CD1c-positive myeloid dendritic cell (primary cell): Measurements from ENCODE around the gene TCTN1.

Source experiments
- DNase-seq: peaks from one replicate; pipeline ENCODE4 v3.0.0-alpha.2; 2016; ENCODE audit errors: extremely low spot score

The TCTN1 gene

DNA sequence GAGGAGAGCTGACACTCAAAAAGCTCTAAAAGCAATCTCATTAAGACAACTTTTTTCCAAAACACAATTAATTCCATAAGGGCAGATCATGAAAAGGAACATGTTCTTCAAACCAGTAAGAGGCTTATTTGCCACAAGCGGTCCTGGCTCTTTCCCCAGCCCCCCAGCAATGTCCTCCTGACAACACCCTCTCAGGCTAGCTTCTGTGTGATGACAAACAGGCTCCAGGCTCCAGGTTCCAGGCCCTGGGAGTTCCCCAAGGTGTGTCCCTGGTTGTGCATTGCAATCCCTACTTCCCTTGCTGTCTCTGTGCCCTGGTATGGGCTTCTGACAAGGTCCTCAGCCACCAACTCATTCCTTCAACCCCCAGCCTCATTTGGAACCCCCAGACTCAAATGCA lies 66.1 kb downstream of the TCTN1 start:
- DNase-seq = no peak

DNA sequence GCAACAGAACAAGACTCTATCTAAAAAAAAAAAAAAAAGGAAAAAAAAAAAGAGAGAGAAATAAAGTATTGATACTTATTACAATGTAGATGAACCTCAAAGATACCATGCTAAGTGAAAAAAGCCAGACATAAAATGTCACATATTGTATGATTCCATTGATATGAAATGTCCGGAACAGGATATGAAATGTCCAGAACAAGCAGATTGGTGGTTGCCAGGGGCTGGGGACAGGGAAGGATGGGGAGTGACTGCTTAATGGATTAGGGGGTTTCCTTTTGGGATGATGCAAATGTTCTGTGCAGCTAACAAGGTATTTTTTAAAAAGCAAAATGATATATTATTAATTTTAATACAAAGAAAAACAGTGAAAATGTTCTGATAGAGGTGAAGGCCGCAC lies 70.0 kb downstream of the TCTN1 start:
- DNase-seq = no peak

DNA sequence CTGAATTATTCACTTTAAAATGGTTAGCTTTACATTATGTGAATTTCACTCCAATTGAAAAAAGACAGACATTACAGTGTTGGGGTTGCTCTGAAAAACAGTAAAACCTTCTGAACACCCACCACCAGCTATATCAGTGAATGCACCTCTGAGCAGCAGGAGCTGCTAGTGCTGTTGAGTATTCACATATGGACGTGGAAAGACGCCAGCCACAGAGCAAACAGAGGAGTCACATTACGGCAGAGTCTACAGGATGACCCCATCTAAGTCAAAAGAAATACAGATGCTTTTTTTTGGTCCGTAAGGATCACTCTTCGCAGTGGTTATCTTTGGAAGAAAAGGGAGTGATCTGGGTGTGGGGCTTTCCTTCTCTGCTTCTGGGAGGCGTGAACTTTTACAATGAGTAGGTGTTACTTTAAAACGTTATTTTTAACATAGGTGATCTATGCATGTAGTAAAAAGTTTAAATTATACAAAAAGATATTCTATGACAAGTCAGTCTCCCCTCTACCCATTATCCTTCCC lies 70.4 kb downstream of the TCTN1 start:
- no peak for DNase-seq

DNA sequence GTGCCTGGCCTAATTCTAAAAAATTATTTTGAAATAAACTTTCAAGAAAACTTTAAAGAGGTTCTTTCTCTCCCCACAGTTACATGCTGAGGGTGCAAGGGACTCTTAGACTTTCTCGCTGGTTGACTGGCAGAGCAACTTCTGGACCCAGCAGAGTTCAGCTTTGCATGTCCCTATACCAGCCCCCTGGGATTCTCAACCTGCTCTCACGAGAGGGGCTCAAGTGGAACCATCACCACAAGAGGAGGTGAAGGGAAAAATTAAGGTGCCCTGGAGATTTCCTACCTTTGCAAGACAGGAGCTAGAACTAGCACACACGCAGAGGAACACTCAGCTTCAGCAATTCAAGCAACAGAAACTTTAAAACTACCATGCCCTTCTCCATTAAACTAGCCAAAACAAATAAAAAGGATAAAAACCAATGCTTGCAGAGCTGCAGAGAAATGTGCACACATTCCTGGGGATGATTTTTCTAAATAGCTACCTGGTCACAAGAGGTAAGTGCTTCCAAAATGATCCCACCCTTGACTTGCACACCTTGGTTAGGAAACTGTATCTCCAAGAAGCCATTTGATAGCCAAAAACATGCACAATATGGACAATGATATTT lies 72.5 kb downstream of the TCTN1 start:
- DNase-seq = no peak

DNA sequence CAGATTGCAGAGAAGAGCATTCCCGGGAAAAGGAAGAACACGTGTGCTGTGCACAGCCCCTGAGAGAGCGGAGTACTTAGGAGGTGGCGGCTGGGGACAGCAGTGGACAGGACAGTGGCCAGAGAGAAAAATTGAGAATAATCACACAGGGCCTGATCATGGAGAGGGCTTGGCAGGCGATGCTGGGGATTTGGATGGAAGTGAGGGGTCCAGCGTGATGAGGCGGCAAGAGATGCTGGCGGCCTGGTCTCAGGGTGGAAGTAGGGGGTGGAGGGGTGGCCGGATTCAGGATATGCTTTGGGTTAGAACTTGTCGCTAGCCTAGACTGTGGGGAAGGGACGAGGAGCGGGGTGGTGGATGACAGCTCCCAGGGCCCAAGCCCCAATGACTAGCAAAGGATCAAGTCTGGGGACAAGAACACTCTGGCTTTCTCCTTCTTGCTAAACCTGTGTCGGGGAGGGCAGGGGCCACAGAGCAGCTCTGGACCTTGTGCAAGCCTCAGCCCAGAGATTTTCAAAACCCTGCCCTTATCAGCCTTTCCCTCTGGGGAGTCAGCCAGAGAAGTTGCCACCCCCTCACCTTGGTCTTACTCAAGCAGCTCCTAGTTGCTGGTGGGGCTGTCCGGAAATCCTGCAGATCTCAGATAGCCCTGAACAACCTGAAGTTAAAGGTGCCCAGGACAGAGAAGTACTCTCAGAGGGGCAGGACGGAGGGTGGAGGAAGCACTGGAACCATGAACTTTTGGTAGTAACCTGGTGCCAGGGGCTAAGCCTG lies 73.7 kb downstream of the TCTN1 start:
- DNase-seq = peak; percentile 37

DNA sequence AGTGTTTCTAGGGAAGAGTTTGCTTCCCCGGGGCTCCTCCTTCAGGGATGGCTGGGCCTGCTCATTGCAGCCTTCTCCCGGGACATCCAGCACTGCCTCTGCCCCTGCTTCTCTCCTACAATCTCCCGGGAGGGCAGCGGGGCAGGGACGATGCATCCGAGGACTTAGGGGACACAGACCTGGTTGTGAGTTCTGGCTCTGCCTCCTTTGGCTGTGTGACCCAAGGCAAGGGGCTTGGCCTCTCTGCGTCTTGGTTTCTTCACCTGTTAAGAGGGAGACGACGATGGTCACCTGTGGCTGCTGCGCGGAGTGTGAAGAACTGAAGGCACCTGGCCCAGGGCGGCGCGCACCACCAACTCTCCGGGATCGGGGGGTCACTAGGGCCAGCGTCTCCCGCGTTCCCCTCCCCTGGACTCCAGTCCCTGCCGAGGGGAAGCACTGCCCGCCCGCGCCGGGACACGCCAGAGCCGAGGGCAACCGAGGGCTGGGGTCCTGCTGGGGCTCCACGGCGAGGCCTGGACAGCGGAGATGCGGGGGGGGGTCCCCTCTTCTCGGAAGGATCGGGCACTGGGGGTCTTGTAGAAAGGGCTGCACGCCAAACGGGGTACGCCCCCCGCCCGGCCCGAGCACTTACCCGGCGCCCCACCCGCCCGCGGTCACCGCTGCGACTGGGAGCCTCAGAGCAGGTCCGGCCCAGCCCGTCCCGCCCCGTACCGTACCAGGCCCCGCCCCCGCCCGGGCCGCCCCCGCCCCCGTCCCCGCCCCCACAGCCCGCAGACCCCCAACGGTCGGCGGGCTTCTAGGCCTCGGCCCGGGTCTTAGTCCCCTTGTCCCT lies 74.7 kb downstream of the TCTN1 start, which contains the start of gene HVCN1:
Gene HVCN1 (minus strand): TSS at position 670 of the 835 bp plus-strand sequence. CDS start 5,870 bp downstream, outside the sequence.
- DNase-seq = peak; percentile 32

DNA sequence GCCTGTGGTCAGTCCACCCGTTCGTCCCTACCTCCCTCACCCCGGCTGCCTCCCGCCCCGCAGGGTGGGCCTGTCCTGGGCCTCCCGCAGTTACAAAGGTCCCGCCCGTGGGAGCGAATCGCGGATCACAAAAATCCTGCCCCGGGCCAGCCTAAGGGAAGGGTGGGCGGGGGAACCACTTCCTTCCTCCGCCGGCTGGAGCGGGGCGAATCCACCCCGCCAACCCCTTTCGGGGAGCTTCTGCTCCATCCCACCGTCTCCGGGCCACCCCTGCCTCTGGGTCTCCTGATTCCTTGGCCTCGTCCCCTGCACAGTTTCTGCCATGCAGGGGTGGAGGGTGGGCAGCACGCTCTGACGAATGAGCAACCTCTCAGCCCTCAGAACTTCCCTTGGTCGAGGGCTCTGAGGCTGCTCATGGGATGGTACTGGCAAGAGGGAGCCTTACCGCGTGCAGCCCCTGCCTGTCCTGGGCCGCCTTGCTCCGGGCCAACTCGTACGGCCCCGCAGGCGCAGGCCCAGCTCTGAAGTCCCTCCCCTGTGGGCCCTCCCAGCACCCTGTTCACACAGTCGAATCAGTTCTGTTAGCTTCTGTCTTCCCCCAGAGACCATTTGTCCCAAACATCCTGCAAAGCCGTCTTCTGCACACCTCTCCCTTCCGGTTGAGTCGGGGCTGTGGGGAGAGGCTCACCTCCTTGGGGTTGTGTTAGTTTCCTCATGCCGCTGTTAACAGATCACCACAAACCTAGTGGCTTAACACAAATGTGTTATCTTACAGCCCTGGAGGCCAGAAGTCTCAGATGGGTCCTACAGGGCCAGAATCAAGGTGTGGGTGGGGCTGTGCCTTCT lies 75.6 kb downstream of the TCTN1 start:
- peak; percentile 87 for DNase-seq

DNA sequence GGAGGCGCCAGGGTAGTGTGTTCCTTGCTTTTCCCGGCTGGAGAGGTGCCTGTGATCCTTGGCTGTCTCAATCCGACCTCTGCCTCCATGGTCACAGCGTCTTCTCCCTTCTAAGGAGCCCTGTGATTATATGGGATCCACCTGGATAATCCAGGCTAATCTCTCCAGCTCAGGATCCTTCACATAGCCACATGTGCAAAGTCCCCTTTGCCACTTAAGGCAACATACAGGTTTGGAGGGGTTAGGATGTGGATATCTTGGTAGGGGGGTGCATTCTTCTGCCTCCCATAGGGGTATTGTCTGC lies 76.2 kb downstream of the TCTN1 start:
- DNase-seq = no peak

DNA sequence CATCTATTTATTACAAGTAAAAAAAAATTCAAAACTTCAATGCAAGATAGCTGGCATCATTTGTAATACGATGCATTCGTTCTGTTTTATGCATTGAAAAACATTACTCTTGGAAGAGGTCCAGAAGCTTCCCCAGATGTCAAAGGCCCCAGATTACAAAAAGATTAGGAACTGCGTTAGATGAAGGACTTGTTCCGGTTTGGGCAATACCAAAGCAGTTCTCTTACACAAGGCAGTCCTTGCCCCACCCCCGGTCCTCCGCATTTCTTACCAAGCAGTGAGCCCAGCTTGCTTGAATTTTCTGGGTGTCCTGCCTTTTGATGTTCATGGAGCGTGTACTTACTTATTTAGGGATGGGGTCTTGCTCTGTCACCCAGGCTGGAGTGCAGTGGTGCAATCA lies 79.8 kb downstream of the TCTN1 start:
- peak; percentile 88 for DNase-seq

DNA sequence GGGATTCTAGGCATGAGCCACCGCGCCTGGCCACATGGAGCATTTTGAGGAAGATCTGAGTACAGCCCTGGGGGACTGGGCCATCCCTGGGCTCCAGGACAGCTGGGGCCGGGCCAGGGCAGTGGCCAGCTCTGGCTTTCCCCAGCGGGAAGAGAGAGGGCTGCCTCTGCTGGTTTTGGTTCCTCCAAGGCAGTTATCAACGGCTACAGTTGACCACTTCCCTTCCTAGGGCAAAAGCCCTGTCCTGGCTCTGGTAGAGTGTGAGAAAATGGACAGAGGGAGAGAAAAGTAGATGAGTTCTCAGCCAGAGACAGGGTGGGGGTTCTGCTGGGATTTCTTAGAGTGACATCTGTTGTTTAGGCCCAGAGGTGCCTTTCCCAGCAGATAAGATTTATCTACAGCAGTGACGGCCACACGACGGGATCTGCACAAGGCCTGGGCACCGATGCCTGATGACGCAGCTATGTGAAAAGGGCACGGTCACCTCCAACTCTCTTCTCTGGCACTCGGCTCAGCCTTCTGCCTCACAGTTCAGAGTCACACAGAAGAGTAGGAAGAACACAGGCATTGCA lies 80.5 kb downstream of the TCTN1 start:
- peak; percentile 92 for DNase-seq

DNA sequence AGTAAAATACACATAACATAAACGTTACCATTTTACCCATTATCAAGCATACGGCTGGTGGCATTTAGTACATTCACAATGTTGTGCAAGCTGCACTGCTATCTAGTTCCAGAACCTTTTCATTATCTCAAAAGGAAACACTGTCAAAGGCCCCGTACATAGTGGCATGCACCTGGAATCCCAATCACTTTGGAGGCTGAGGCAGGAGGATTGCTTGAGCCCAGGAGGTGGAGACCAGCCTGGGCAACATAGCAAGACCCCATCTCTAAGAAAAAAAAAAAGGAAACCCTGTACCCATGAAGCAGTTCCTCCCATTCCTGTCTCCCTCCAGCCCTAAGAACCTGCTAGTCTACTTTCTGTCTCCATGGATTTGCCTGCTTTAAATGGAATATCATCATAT lies 82.4 kb downstream of the TCTN1 start:
- no peak for DNase-seq

DNA sequence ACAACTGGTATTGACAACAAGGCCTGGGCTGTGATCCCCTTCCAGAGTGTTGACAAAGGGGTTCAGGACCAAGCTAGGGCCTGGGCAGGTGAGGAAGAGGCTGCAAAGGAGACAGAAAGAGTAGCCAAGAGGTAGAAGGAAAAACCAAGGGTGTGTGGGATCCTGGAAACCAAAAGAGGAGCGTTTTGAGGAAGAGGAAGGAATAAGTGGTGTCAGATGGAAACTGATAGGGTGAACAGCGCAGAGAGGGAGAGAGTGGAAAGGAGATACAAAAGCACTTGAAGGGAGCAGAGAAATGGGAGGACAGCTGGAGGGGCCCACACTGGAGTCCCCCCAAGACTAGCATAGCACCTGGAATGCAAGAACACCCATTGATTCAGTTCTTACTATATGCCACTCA lies 83.3 kb downstream of the TCTN1 start:
- peak; percentile 44 for DNase-seq

DNA sequence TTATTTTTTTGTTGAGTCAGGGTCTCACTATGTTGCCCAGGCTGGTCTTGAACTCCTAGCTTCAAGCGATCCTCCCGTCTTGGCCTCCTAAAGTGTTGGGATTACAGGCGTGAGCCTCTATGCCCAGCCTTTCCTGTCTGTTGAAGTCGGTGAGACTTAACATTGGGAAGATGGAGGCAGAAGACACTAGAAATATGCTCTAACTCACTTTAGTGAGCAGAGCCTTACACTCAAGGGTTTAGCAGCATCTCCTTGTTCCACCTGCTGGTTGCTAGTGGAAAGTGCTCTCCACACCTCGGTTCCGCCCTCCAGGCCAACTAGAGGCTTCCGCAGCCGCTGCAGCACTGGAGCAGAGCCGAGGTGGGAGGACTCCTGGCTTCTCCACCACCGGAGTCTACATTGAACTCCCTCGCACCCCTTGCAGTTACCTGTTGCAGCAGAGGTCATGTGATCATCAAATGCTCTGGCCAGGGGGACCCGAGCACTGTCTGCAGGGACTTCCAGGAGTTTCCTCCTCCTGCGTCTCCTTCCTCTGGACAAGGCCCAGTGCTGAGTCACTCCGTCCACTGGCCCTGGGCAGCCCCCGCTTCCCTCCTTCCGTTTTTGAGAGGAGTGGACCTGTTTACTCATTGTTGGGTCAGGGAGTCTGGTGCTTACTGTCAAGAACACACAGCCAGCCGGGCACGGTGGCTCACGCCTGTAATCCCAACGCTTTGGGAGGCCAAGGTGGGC lies 84.4 kb downstream of the TCTN1 start:
- peak; percentile 89 for DNase-seq
